ENCODE data around the gene DMD. TPM values are rescaled to one million over a fixed set of nuclear protein-coding genes. Genes with fewer than 3 reads are reported as not detected.

DMD gene
- total RNA-seq, 5 donors from 2014 or later (not counting 1 experiment from before 2014, with no cell fraction given) = 0.73 to 1.6 (median 0.88) TPM; not detected in 1

GRCh38 chrX:33041141-33041540 is 170.2 kb downstream of the DMD start:
- DNase-seq (peak in 1 of 35 experiments; percentile 1), ATAC-seq (replicated peaks in 1 of 4) (no peak)
- no peaks in the 10 kb centered on the region for H3K36me3 ChIP-seq (ENCODE audit: control insufficient read depth in 2 of 2, extremely low read depth in 1 of 2, insufficient read depth in 1 of 2, low read length in 1 of 2)
- H3K27ac ChIP-seq (ENCODE audit: low read length) = no peak overlapping the region
- no peak overlapping the region for H3K4me3 Mint-ChIP-seq
- H3K9me3 ChIP-seq = no peaks in the 10 kb centered on the region
- H3K27me3 ChIP-seq (replicated peaks in 1 of 2; ENCODE audit: control insufficient read depth in 2 of 2, extremely low read depth in 1 of 2, insufficient read depth in 2 of 2, low read length in 1 of 2) = no peaks in the 10 kb centered on the region
- ChIA-PET POLR2A (no interaction called here), CTCF (no interaction called here)
- H3K36me3 Mint-ChIP-seq = no peaks in the 10 kb centered on the region
- H3K27me3 Mint-ChIP-seq = no peaks in the 10 kb centered on the region
- H3K27ac Mint-ChIP-seq = no peak overlapping the region
- no peaks in the 10 kb centered on the region for H3K4me1 Mint-ChIP-seq
- no peak overlapping the region for H3K4me3 ChIP-seq (ENCODE audit: control insufficient read depth in 1 of 2, extremely low read depth in 1 of 2, low read length in 1 of 2)
- no peaks in the 10 kb centered on the region for H3K4me1 ChIP-seq (ENCODE audit: control insufficient read depth in 1 of 2, extremely low read depth in 1 of 2, insufficient read depth in 2 of 2, low read length in 2 of 2)
- 96% methylated on average over 7 of the region's 22 CpGs for WGBS (ENCODE audit: insufficient coverage)
- peaks cover 0 to 3% (median 3%) of the 10 kb centered on the region in 3 donors for H3K9me3 Mint-ChIP-seq

- no peak overlapping the region for H3K4me3 Mint-ChIP-seq
- H3K27me3 ChIP-seq (replicated peaks in 1 of 2; ENCODE audit: control insufficient read depth in 2 of 2, extremely low read depth in 1 of 2, insufficient read depth in 2 of 2, low read length in 1 of 2) = no peaks in the 10 kb centered on the region
- H3K27me3 Mint-ChIP-seq = no peaks in the 10 kb centered on the region
- H3K9me3 Mint-ChIP-seq = no peaks in the 10 kb centered on the region
- H3K4me1 ChIP-seq (ENCODE audit: control insufficient read depth in 1 of 2, extremely low read depth in 1 of 2, insufficient read depth in 2 of 2, low read length in 2 of 2) = no peaks in the 10 kb centered on the region
- ATAC-seq (replicated peaks in 1 of 4) (no peak), DNase-seq (no peak)
- POLR2A ChIA-PET = no interaction called here
- no peak overlapping the region for H3K27ac ChIP-seq (ENCODE audit: low read length)
- WGBS (ENCODE audit: insufficient coverage) = no CpG with 5 or more reads among the region's 3 CpGs
- H3K4me1 Mint-ChIP-seq = no peaks in the 10 kb centered on the region
- no peaks in the 10 kb centered on the region for H3K36me3 ChIP-seq (ENCODE audit: control insufficient read depth in 2 of 2, extremely low read depth in 1 of 2, insufficient read depth in 1 of 2, low read length in 1 of 2)
- CTCF ChIA-PET = no interaction called here
- no peaks in the 10 kb centered on the region for H3K9me3 ChIP-seq
- no peak overlapping the region for H3K27ac Mint-ChIP-seq
- no peaks in the 10 kb centered on the region for H3K36me3 Mint-ChIP-seq
- no peak overlapping the region for H3K4me3 ChIP-seq (ENCODE audit: control insufficient read depth in 1 of 2, extremely low read depth in 1 of 2, low read length in 1 of 2)
These were observed 178.6 kb downstream of the DMD start for GRCh38 chrX:33032700-33033099.

- ATAC-seq (replicated peaks in 1 of 4) = no peak
- no peaks in the 10 kb centered on the region for H3K27me3 ChIP-seq (replicated peaks in 1 of 2; ENCODE audit: control insufficient read depth in 2 of 2, extremely low read depth in 1 of 2, insufficient read depth in 2 of 2, low read length in 1 of 2)
- peaks cover 0 to 3% of the 10 kb centered on the region in 2 donors for H3K27me3 Mint-ChIP-seq
- CTCF ChIA-PET = no interaction called here
- no peak overlapping the region for H3K27ac Mint-ChIP-seq
- no peak for DNase-seq
- H3K4me1 Mint-ChIP-seq = no peaks in the 10 kb centered on the region
- H3K9me3 Mint-ChIP-seq = no peaks in the 10 kb centered on the region
- no peaks in the 10 kb centered on the region for H3K36me3 Mint-ChIP-seq
- WGBS (ENCODE audit: insufficient coverage) = no CpG with 5 or more reads among the region's 6 CpGs
- H3K9me3 ChIP-seq = no peaks in the 10 kb centered on the region
- H3K4me3 ChIP-seq (ENCODE audit: control insufficient read depth in 1 of 2, extremely low read depth in 1 of 2, low read length in 1 of 2) = no peak overlapping the region
- POLR2A ChIA-PET = no interaction called here
- no peaks in the 10 kb centered on the region for H3K4me1 ChIP-seq (ENCODE audit: control insufficient read depth in 1 of 2, extremely low read depth in 1 of 2, insufficient read depth in 2 of 2, low read length in 2 of 2)
- no peak overlapping the region for H3K4me3 Mint-ChIP-seq
- H3K27ac ChIP-seq (ENCODE audit: low read length) = no peak overlapping the region
- no peaks in the 10 kb centered on the region for H3K36me3 ChIP-seq (ENCODE audit: control insufficient read depth in 2 of 2, extremely low read depth in 1 of 2, insufficient read depth in 1 of 2, low read length in 1 of 2)
These were observed 196.4 kb downstream of the DMD start for GRCh38 chrX:33014949-33015348.

GRCh38 chrX:33014086-33014485 is 197.3 kb downstream of the DMD start:
- Histone ChIP-seq H3K4me3 (ENCODE audit: control insufficient read depth in 1 of 2, extremely low read depth in 1 of 2, low read length in 1 of 2) (no peak overlapping the region), H3K9me3 (no peaks in the 10 kb centered on the region), H3K27me3 (replicated peaks in 1 of 2; ENCODE audit: control insufficient read depth in 2 of 2, extremely low read depth in 1 of 2, insufficient read depth in 2 of 2, low read length in 1 of 2) (no peaks in the 10 kb centered on the region), H3K36me3 (ENCODE audit: control insufficient read depth in 2 of 2, extremely low read depth in 1 of 2, insufficient read depth in 1 of 2, low read length in 1 of 2) (no peaks in the 10 kb centered on the region), H3K4me1 (ENCODE audit: control insufficient read depth in 1 of 2, extremely low read depth in 1 of 2, insufficient read depth in 2 of 2, low read length in 2 of 2) (no peaks in the 10 kb centered on the region), H3K27ac (ENCODE audit: low read length) (no peak overlapping the region)
- no CpG with 5 or more reads among the region's 3 CpGs for WGBS (ENCODE audit: insufficient coverage)
- Mint-ChIP-seq H3K4me1 (no peaks in the 10 kb centered on the region), H3K27ac (no peak overlapping the region), H3K27me3 (peaks cover 0 to 3% of the 10 kb centered on the region in 2 donors), H3K9me3 (no peaks in the 10 kb centered on the region), H3K4me3 (no peak overlapping the region), H3K36me3 (no peaks in the 10 kb centered on the region)
- ATAC-seq (replicated peaks in 1 of 4) (no peak), DNase-seq (no peak)
- POLR2A ChIA-PET = no interaction called here
- CTCF ChIA-PET = no interaction called here

- ATAC-seq (replicated peaks in 1 of 4) = no peak
- H3K36me3 ChIP-seq (ENCODE audit: control insufficient read depth in 2 of 2, extremely low read depth in 1 of 2, insufficient read depth in 1 of 2, low read length in 1 of 2) = no peaks in the 10 kb centered on the region
- no peaks in the 10 kb centered on the region for H3K4me1 ChIP-seq (ENCODE audit: control insufficient read depth in 1 of 2, extremely low read depth in 1 of 2, insufficient read depth in 2 of 2, low read length in 2 of 2)
- H3K27me3 ChIP-seq (replicated peaks in 1 of 2; ENCODE audit: control insufficient read depth in 2 of 2, extremely low read depth in 1 of 2, insufficient read depth in 2 of 2, low read length in 1 of 2) = no peaks in the 10 kb centered on the region
- POLR2A ChIA-PET = no interaction called here
- CTCF ChIA-PET = no interaction called here
- no peaks in the 10 kb centered on the region for H3K9me3 ChIP-seq
- H3K4me3 Mint-ChIP-seq = no peak overlapping the region
- H3K27ac ChIP-seq (ENCODE audit: low read length) = no peak overlapping the region
- H3K27ac Mint-ChIP-seq = no peak overlapping the region
- H3K36me3 Mint-ChIP-seq = no peaks in the 10 kb centered on the region
- no peaks in the 10 kb centered on the region for H3K4me1 Mint-ChIP-seq
- H3K27me3 Mint-ChIP-seq = no peaks in the 10 kb centered on the region
- no peak for DNase-seq
- H3K9me3 Mint-ChIP-seq = peaks cover 0 to 3% (median 0%) of the 10 kb centered on the region in 3 donors
- H3K4me3 ChIP-seq (ENCODE audit: control insufficient read depth in 1 of 2, extremely low read depth in 1 of 2, low read length in 1 of 2) = no peak overlapping the region
These were observed 210.2 kb downstream of the DMD start for GRCh38 chrX:33001107-33001506.

DNA sequence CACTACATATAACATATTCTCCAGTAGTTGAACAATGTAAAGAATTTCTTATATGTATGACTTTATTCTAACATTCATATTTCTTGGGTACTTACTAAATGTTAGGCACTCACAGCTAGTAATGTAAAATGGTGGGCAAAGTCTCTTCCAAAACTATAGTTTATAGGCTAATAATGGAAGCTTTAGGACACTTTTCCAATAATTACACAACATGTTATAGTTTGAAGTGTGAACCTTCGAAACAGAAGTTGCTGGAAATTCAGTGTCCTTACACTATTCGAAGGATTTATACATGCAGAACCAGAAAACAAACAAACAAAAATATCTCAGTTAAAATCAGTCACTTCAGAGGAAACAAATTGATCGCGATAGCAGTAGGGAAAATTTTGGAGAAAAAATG is 212.6 kb downstream of the DMD start:
- H3K27me3 Mint-ChIP-seq = no peaks in the 10 kb centered on the region
- no peak overlapping the region for H3K27ac Mint-ChIP-seq
- H3K9me3 Mint-ChIP-seq = peaks cover 0 to 3% (median 0%) of the 10 kb centered on the region in 3 donors
- no peaks in the 10 kb centered on the region for H3K4me1 ChIP-seq (ENCODE audit: control insufficient read depth in 1 of 2, extremely low read depth in 1 of 2, insufficient read depth in 2 of 2, low read length in 2 of 2)
- no peak overlapping the region for H3K4me3 Mint-ChIP-seq
- no peaks in the 10 kb centered on the region for H3K36me3 ChIP-seq (ENCODE audit: control insufficient read depth in 2 of 2, extremely low read depth in 1 of 2, insufficient read depth in 1 of 2, low read length in 1 of 2)
- ATAC-seq (replicated peaks in 1 of 4) (no peak), DNase-seq (no peak)
- H3K27me3 ChIP-seq (replicated peaks in 1 of 2; ENCODE audit: control insufficient read depth in 2 of 2, extremely low read depth in 1 of 2, insufficient read depth in 2 of 2, low read length in 1 of 2) = no peaks in the 10 kb centered on the region
- no peaks in the 10 kb centered on the region for H3K9me3 ChIP-seq
- ChIA-PET POLR2A (no interaction called here), CTCF (no interaction called here)
- no CpG with 5 or more reads among the region's 4 CpGs for WGBS (ENCODE audit: insufficient coverage)
- H3K4me3 ChIP-seq (ENCODE audit: control insufficient read depth in 1 of 2, extremely low read depth in 1 of 2, low read length in 1 of 2) = no peak overlapping the region
- H3K36me3 Mint-ChIP-seq = no peaks in the 10 kb centered on the region
- no peaks in the 10 kb centered on the region for H3K4me1 Mint-ChIP-seq
- H3K27ac ChIP-seq (ENCODE audit: low read length) = no peak overlapping the region

DNA sequence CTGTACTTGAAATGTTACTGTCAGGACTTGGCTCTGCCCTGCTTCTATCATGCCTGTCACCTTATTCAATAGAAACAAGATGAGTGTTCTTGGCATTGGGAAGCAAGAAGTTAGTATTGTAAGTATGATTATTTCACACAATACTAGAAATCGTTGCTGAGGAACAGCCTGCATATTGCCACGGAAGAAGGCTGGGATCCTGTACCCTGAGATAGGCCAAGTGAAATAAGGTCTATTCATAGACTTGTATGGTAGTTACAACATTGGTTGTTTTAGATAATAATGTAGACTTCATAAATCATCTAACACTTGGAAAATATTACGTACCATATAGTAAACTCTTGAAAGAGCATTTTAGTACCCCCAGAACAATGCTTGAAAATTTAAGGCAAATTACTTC is 215.9 kb downstream of the DMD start:
- no CpG with 5 or more reads among the region's 3 CpGs for WGBS (ENCODE audit: insufficient coverage)
- Histone ChIP-seq H3K27me3 (replicated peaks in 1 of 2; ENCODE audit: control insufficient read depth in 2 of 2, extremely low read depth in 1 of 2, insufficient read depth in 2 of 2, low read length in 1 of 2) (no peaks in the 10 kb centered on the region), H3K27ac (ENCODE audit: low read length) (no peak overlapping the region), H3K9me3 (no peaks in the 10 kb centered on the region), H3K36me3 (ENCODE audit: control insufficient read depth in 2 of 2, extremely low read depth in 1 of 2, insufficient read depth in 1 of 2, low read length in 1 of 2) (no peaks in the 10 kb centered on the region), H3K4me3 (ENCODE audit: control insufficient read depth in 1 of 2, extremely low read depth in 1 of 2, low read length in 1 of 2) (no peak overlapping the region), H3K4me1 (ENCODE audit: control insufficient read depth in 1 of 2, extremely low read depth in 1 of 2, insufficient read depth in 2 of 2, low read length in 2 of 2) (no peaks in the 10 kb centered on the region)
- DNase-seq = no peak
- Mint-ChIP-seq H3K27me3 (no peaks in the 10 kb centered on the region), H3K9me3 (no peaks in the 10 kb centered on the region), H3K4me3 (no peak overlapping the region), H3K36me3 (no peaks in the 10 kb centered on the region), H3K27ac (no peak overlapping the region), H3K4me1 (no peaks in the 10 kb centered on the region)
- ChIA-PET CTCF (no interaction called here), POLR2A (no interaction called here)
- ATAC-seq (replicated peaks in 1 of 4) = no peak
